Measurements from ENCODE around the gene MGST1.

- TF ChIP-seq GATA3 (IDR thresholded peaks at IDR 0.05; ENCODE audit: low read depth, low read length) (no peak), GATA2 (IDR thresholded peaks at IDR 0.05; ENCODE audit: low read depth, low read length) (no peak)
Observed at GRCh38 chr12:16327963-16328362, 19.5 kb upstream of the MGST1 start.
